Spinal cord (tissue), 10 donors: ENCODE data around the gene OPN1MW2. TPM values are rescaled to one million over a fixed set of nuclear protein-coding genes. Genes with fewer than 3 reads are reported as not detected.
"Not testable (repeated sequence)": the region's sequence is repeated elsewhere in the genome, so short reads cannot be mapped to it uniquely, and the experiment has no call there.

ENCODE experiments used
- DNase-seq, 6 donors: peaks; one replicate each; pipeline versions ENCODE4 v3.0.0 to v3.0.0-alpha.2; 2013 to 2015; ENCODE audit warnings: low spot score in 6 of 6, low read depth in 4 of 6
- H3K27ac ChIP-seq: one replicate; pipeline ENCODE4 v1.5.1; 2013; ENCODE audit warnings: low read depth, low read length, control low read depth
- H3K27me3 ChIP-seq: one replicate; pipeline ENCODE4 v1.6.1; 2013; ENCODE audit warnings: low read length; ENCODE audit not compliant: control insufficient read depth, insufficient read depth
- H3K36me3 ChIP-seq: one replicate; pipeline ENCODE4 v1.6.1; 2013; ENCODE audit warnings: low read length; ENCODE audit not compliant: control insufficient read depth, insufficient read depth
- H3K4me1 ChIP-seq: one replicate; pipeline ENCODE4 v1.6.1; 2013; ENCODE audit warnings: low read length; ENCODE audit not compliant: control insufficient read depth, insufficient read depth
- H3K4me3 ChIP-seq: one replicate; pipeline ENCODE4 v1.5.1; 2013; ENCODE audit warnings: low read depth, low read length, control low read depth
- H3K9me3 ChIP-seq: one replicate; pipeline ENCODE4 v1.6.1; 2013; ENCODE audit warnings: low read length; ENCODE audit not compliant: control insufficient read depth, insufficient read depth
- WGBS: methylation state at CpG from one replicate; pipeline ENCODE4 v1.1.5; 2013; ENCODE audit warnings: missing lambda C conversion rate; ENCODE audit not compliant: insufficient coverage; 5-methylcytosine and 5-hydroxymethylcytosine counted together
- polyA plus RNA-seq, 2 donors: library from polyadenylated mRNA; unstranded; fragments of 120-200 nt; gene quantifications; one replicate each; pipeline ENCODE4 v1.2.1, GENCODE V29; 2013; ENCODE audit not compliant: insufficient read length in 2 of 2
- total RNA-seq, 2 donors: library from RNA; depleted of rRNA in 1 of 2; stranded (reverse); fragments of 120-200 nt in 1 of 2; fragments of >200 nt in 1 of 2; gene quantifications; one replicate each; pipeline versions ENCODE4 v1.2.3 to v1.2.4, GENCODE V29; 2013 to 2014
- donor health status: healthy.

Gene OPN1MW2
- total and polyA plus RNA-seq, 4 donors = not detected

DNA sequence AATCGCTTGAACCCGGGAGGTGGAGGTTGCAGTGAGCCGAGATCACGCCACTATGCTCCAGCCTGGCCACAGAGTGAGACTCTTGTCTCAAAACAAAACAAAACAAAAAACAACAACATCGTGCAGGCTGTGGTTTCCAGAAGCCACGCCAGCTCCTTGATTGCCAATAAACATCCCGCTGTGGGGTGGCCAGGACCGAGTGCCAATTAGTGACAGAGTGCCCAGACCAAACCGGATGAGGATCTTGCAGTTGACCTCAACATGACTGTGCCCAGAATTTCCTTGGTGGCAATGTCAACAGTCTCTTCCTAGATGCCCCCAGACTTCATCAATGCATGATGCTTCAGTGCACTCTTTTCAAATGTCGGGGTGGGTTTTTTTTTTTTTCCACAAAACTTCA, 39.2 kb downstream of the OPN1MW2 start:
- H3K27me3 ChIP-seq = not testable (repeated sequence)

GRCh38 chrX:154263072-154263471, 43.5 kb downstream of the OPN1MW2 start:
- not testable (repeated sequence) for H3K9me3 ChIP-seq, H3K36me3 ChIP-seq, H3K4me1 ChIP-seq, H3K27me3 ChIP-seq, H3K4me3 ChIP-seq, DNase-seq, H3K27ac ChIP-seq
- no CpG with 5 or more reads among the region's 6 CpGs for WGBS

More for the DNA sequence above, 39.2 kb downstream of the OPN1MW2 start:
- not testable (repeated sequence) for H3K4me3 ChIP-seq, H3K27ac ChIP-seq, H3K36me3 ChIP-seq, H3K9me3 ChIP-seq, DNase-seq, H3K4me1 ChIP-seq
- no CpG with 5 or more reads among the region's 10 CpGs for WGBS

DNA sequence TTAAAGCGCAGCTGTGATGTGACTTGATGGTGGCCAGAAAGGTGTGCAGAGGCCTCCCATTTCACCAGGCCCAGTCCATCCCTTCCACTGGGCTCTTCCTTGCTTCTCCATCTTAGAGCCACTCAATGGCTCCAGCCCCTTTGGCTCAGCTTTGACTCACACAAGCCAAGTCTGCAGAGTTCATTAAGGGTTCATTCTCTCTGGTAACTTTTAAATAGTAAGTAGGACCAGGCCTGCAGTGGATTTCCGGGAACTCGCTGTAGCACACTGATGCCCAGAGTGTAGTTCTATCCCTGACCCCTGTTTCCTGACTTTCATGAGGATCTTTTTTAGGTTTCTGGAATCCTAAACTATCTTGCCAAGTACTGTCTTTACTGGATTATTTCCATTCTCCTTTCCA, 49.7 kb downstream of the OPN1MW2 start:
- H3K4me3 ChIP-seq, H3K27ac ChIP-seq, DNase-seq, H3K4me1 ChIP-seq, H3K9me3 ChIP-seq, H3K36me3 ChIP-seq, H3K27me3 ChIP-seq: not testable (repeated sequence)
- no CpG with 5 or more reads among the region's 3 CpGs for WGBS

Other genes with a start within 250 kb of the OPN1MW2 start
- gene HCFC1, start 247.9 kb upstream of the OPN1MW2 start, total RNA-seq = 10 to 100 TPM; 13.1 to 24.0 TPM
- 10 to 100 TPM; 47.7 to 56.3 TPM for gene HCFC1, start 247.9 kb upstream of the OPN1MW2 start, polyA plus RNA-seq
- 1 to 10 TPM; 2.0 to 9.0 TPM for gene TMEM187, start 247.0 kb upstream of the OPN1MW2 start, total RNA-seq
- gene TMEM187, start 247.0 kb upstream of the OPN1MW2 start, polyA plus RNA-seq = 1 to 10 TPM; 6.8 to 8.9 TPM
- gene IRAK1, start 199.9 kb upstream of the OPN1MW2 start, total RNA-seq = 10 to 100 TPM; 10.2 to 28.9 TPM
- gene IRAK1, start 199.9 kb upstream of the OPN1MW2 start, polyA plus RNA-seq = 10 to 100 TPM; 65.0 to 68.4 TPM
- 10 to 100 TPM; 30.7 to 37.7 TPM for gene MECP2, start 122.0 kb upstream of the OPN1MW2 start, total RNA-seq
- 10 to 100 TPM; 41.8 to 43.3 TPM for gene MECP2, start 122.0 kb upstream of the OPN1MW2 start, polyA plus RNA-seq
- gene OPN1LW, start 75.5 kb upstream of the OPN1MW2 start, total RNA-seq = not detected
- not detected for gene OPN1LW, start 75.5 kb upstream of the OPN1MW2 start, polyA plus RNA-seq
- not detected for gene OPN1MW, start 37.2 kb upstream of the OPN1MW2 start, total RNA-seq
- not detected for gene OPN1MW, start 37.2 kb upstream of the OPN1MW2 start, polyA plus RNA-seq
- gene OPN1MW3, start 37.8 kb downstream of the OPN1MW2 start, total RNA-seq = not detected
- gene OPN1MW3, start 37.8 kb downstream of the OPN1MW2 start, polyA plus RNA-seq = not detected
- not detected for gene TEX28, start 75.4 kb downstream of the OPN1MW2 start, total RNA-seq
- gene TEX28, start 75.4 kb downstream of the OPN1MW2 start, polyA plus RNA-seq = not detected
- 10 to 100 TPM in 1 of 2 donors, 1 to 10 TPM in 1; 1.9 to 14.1 TPM for gene TKTL1, start 76.0 kb downstream of the OPN1MW2 start, total RNA-seq
- 10 to 100 TPM; 17.7 to 22.6 TPM for gene TKTL1, start 76.0 kb downstream of the OPN1MW2 start, polyA plus RNA-seq
- 100 to 1,000 TPM; 187 to 384 TPM for gene FLNA, start 154.9 kb downstream of the OPN1MW2 start, total RNA-seq
- gene FLNA, start 154.9 kb downstream of the OPN1MW2 start, polyA plus RNA-seq = 100 to 1,000 TPM; 203 to 271 TPM
- 10 to 100 TPM; 14.1 to 19.5 TPM for gene EMD, start 159.5 kb downstream of the OPN1MW2 start, total RNA-seq
- 10 to 100 TPM; 84.4 to 88.1 TPM for gene EMD, start 159.5 kb downstream of the OPN1MW2 start, polyA plus RNA-seq
- gene RPL10, start 178.6 kb downstream of the OPN1MW2 start, total RNA-seq = 1,000 to 10,000 TPM; 1,775 to 3,365 TPM
- 1,000 to 10,000 TPM; 2,002 to 2,049 TPM for gene RPL10, start 178.6 kb downstream of the OPN1MW2 start, polyA plus RNA-seq
- gene DNASE1L1, start 189.5 kb downstream of the OPN1MW2 start, total RNA-seq = 10 to 100 TPM; 13.4 to 24.6 TPM
- 10 to 100 TPM in 1 of 2 donors, 1 to 10 TPM in 1; 9.9 to 16.4 TPM for gene DNASE1L1, start 189.5 kb downstream of the OPN1MW2 start, polyA plus RNA-seq
- gene TAFAZZIN, start 191.8 kb downstream of the OPN1MW2 start, total RNA-seq = 10 to 100 TPM; 12.2 to 30.0 TPM
- gene TAFAZZIN, start 191.8 kb downstream of the OPN1MW2 start, polyA plus RNA-seq = 10 to 100 TPM; 48.4 to 65.3 TPM
- 10 to 100 TPM; 62.8 to 86.8 TPM for gene ATP6AP1, start 208.9 kb downstream of the OPN1MW2 start, total RNA-seq
- 100 to 1,000 TPM; 196 to 208 TPM for gene ATP6AP1, start 208.9 kb downstream of the OPN1MW2 start, polyA plus RNA-seq
- gene GDI1, start 217.4 kb downstream of the OPN1MW2 start, total RNA-seq = 100 to 1,000 TPM; 185 to 194 TPM
- 100 to 1,000 TPM; 674 to 688 TPM for gene GDI1, start 217.4 kb downstream of the OPN1MW2 start, polyA plus RNA-seq
- gene FAM50A, start 224.4 kb downstream of the OPN1MW2 start, total RNA-seq = 10 to 100 TPM; 17.9 to 47.5 TPM
- 10 to 100 TPM; 82.1 to 94.8 TPM for gene FAM50A, start 224.4 kb downstream of the OPN1MW2 start, polyA plus RNA-seq
- 10 to 100 TPM; 13.3 to 22.5 TPM for gene PLXNA3, start 238.5 kb downstream of the OPN1MW2 start, total RNA-seq
- 100 to 1,000 TPM in 1 of 2 donors, 10 to 100 TPM in 1; 95.0 to 127 TPM for gene PLXNA3, start 238.5 kb downstream of the OPN1MW2 start, polyA plus RNA-seq